NOMO-1 treated with dmso at 0.1 percent for 144 hours (cell line): ENCODE data around the gene C2CD3.
"Not testable (repeated sequence)": the region's sequence is repeated elsewhere in the genome, so short reads cannot be mapped to it uniquely, and the experiment has no call there.

Source experiments
- DNase-seq: peaks from one replicate; lab custom pipeline; 2025; ENCODE audit not compliant: unreplicated experiment; lab: John Stamatoyannopoulos, UW

Gene C2CD3

DNA sequence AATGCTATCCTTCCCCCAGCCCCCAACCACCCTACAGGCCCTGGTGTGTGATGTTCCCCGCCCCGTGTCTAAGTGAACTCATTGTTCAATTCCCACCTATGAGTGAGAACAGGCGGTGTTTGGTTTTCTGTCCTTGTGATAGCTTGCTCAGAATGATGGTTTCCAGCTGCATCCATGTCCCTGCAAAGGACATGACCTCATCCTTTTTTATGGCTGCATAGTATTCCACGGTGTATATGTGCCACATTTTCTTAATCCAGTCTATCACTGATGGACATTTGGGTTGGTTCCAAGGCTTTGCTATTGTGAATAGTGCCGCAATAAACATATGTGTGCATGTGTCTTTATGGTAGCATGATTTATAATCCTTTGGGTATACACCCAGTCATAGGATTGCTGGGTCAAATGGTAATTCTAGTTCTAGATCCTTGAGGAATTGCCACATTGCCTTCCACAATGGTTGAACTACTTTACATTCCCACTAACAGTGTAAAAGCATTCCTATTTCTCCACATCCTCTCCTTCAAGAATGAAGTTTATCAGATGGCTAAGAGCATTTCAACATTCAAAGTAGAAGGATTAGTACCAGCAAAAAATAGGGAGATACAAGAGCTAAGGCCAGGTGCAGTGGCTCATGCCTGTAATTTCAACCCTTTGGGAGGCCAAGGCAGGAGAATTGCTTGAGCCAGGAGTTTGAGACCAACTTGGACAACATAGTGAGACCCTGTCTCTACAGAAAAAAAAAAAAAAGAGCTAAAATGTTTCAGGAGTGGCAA lies 50.4 kb downstream of the C2CD3 start:
- not testable (repeated sequence) for DNase-seq

DNA sequence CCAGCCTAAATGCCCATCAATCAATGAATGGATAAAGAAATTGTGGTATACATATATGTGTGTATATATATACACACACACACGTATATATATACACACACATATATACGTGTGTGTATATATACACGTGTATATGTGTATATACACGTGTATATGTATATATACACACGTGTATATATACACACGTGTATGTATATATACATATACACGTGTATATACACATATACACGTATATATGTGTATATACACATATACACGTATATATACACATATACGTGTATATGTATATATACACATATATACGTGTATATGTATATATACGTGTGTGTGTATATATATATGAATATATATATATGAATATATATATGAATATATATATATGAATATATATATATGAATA lies 54.1 kb downstream of the C2CD3 start:
- no peak for DNase-seq

- no peak for DNase-seq
Observed at GRCh38 chr11:74112877-74113276, 57.9 kb downstream of the C2CD3 start.

GRCh38 chr11:74106124-74106523 lies 64.7 kb downstream of the C2CD3 start:
- DNase-seq: no peak

DNA sequence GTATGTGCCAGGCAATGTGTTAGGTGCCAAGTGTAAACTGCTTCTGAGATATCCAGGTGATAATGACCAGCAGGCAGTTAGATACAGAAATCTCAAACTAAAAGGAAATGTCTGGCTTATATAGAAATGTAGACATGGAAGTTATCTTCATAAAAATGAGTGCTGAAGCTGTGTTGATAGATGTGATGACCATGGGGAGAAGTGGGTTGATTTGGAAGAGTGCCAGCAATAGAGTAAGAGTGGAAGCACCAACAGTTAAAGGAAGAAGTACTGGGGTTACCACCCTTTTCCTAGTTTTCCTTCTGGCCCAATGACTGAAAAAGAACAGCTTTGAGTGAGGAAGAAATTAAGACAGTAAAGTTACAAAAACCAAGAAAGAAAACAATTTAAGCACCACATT lies 68.5 kb downstream of the C2CD3 start:
- DNase-seq: no peak

- DNase-seq: no peak
Observed at GRCh38 chr11:74100735-74101134, 70.1 kb downstream of the C2CD3 start.

DNA sequence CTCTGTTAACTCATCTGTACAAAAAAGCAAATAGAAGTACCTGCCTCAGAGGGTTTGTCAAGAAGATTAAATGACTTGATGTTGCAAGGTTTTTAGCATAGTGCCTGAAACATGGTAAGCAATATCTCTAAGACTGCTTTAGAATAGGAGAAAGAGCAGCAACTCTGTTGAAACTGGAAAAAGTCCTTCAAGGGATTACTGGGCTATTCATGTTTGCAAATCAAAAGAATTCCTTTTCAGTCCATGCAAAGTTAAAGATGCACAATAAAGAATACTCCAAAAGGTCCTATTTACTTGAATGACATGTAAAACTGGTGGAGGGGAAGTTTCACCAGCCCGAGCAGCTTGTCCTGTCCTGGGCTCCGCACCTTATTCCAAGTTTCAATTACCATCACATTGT lies 70.6 kb downstream of the C2CD3 start:
- DNase-seq: no peak

DNA sequence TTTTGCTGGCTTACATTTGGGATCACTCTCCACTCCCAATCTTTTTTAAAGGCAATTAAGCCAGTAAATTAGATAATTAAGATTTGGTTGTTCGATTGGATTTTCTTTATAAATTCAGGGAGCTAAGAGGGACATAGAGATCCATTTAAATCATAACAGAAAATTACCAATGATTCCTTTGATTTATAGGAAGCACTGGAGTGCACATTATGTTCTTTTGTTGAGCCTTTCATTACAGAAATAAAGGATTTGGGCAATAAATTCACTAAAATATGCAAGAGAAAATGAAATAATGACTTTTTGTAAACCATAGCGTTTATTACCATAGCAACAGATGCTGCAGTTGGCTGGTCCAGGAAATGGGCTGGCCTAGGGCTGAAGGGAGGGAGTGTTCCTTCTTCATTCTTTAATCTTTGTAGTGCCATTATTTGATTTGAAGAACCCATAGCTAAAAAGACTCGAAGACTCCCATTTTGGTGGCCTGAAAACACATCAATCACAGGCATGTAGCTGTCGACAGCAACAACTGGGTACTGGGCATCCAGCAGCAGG lies 73.0 kb downstream of the C2CD3 start:
- no peak for DNase-seq

DNA sequence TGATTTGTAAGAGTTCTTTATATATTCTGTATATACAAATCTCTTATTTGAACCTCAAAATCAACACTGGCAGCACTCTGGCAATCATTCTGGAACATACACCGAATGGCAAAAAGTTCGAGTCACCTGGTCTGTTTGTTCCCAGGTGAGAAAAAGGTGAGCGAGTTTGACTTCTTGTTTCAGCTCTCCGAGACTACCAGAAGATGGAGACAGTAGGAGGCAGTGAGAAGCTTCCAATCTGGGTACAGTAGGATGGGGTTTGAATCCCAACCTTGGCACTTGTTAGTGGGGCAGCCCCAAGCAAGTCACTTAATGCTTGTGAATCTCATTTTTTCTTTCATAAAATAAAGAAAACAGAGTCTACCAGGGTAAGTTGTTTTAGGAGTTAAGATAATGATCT lies 76.4 kb downstream of the C2CD3 start:
- no peak for DNase-seq

GRCh38 chr11:74092425-74092824 lies 78.4 kb downstream of the C2CD3 start:
- no peak for DNase-seq

- no peak for DNase-seq
Observed at GRCh38 chr11:74091549-74091948, 79.3 kb downstream of the C2CD3 start.

- DNase-seq: no peak
Observed at GRCh38 chr11:74090701-74091100, 80.1 kb downstream of the C2CD3 start.

DNA sequence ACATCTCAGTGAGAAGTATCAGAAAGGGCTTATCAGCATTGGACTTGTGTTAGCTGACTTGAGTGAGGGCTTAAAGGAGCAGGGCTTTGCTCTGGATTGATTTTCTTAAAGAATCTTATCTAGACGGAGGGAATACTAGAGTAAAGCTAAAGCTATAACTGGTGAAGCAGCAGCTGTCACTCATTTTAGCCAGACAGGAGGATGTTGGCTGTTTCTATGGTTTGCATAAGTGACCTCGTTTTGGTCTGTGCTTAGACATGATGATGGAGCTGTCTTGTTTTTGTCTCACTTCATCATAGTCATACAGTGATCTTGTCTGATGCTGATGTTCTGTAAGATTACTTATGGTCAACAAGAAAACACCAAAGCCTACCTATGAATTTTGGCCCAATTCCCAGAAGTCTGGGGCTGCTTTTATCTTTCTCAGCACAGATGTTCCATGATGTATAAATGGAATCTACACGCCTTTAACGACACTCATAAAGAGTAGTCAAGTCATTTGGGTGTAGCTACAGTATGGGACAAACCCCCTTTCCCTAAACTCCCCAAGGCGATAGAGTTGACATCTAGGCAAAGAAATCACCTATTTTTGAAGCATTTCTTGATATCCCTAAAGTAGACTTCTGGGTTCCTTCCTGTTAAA lies 84.4 kb downstream of the C2CD3 start:
- no peak for DNase-seq

GRCh38 chr11:74085542-74085892 lies 85.3 kb downstream of the C2CD3 start:
- no peak for DNase-seq

GRCh38 chr11:74084796-74085541 lies 85.8 kb downstream of the C2CD3 start:
- no peak for DNase-seq

GRCh38 chr11:74083927-74084326 lies 86.9 kb downstream of the C2CD3 start:
- not testable (repeated sequence) for DNase-seq

- DNase-seq: no peak
Observed at GRCh38 chr11:74081428-74081827, 89.4 kb downstream of the C2CD3 start.

GRCh38 chr11:74077193-74077592 lies 93.6 kb downstream of the C2CD3 start:
- DNase-seq: no peak

DNA sequence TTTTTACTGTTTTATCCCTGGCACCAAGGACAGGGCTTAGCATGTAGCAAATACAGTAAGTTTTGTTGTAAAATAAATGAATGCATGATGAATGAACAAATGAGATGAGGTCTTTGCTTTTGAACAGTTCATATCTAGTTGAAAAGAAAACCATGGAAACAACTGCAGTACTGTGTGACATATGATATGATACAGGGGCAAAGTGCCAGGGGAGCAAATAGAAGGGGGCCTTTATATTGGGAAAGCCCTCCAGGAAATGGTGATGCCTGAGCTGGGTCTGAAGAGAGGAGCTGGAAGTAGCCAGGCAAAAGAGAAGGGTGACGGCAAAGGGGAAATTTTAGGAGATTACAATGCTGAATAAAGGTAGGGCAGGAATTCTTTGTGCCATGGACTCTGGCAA lies 98.1 kb downstream of the C2CD3 start:
- DNase-seq: no peak

- DNase-seq: no peak
Observed at GRCh38 chr11:74072286-74072685, 98.5 kb downstream of the C2CD3 start.

GRCh38 chr11:74070723-74071492 lies 99.9 kb downstream of the C2CD3 start:
- no peak for DNase-seq
